DMS 273 treated with DMSO at 0.1 percent for 48 hours (cell line): ENCODE results near the gene LRRC55.
"Not testable (repeated sequence)": the region's sequence is repeated elsewhere in the genome, so short reads cannot be mapped to it uniquely, and the experiment has no call there.

Experiments used
- DNase-seq: peaks from one replicate; lab custom pipeline; 2025; lab: John Stamatoyannopoulos, UW

Gene LRRC55

GRCh38 chr11:57161351-57161750 lies 20.4 kb upstream of the LRRC55 start:
- DNase-seq = no peak

- no peak for DNase-seq
These were observed 19.4 kb upstream of the LRRC55 start for GRCh38 chr11:57162179-57162898.

- DNase-seq = peak; percentile 3
These were observed 18.4 kb upstream of the LRRC55 start for GRCh38 chr11:57163160-57163868.

GRCh38 chr11:57164317-57164716 lies 17.4 kb upstream of the LRRC55 start:
- DNase-seq = no peak

- DNase-seq = no peak
These were observed 14.5 kb upstream of the LRRC55 start for GRCh38 chr11:57167125-57167846.

GRCh38 chr11:57169732-57170313 lies 11.9 kb upstream of the LRRC55 start:
- DNase-seq = not testable (repeated sequence)

- no peak for DNase-seq
These were observed 9.7 kb upstream of the LRRC55 start for GRCh38 chr11:57172031-57172430.

GRCh38 chr11:57174656-57175055 lies 7.1 kb upstream of the LRRC55 start:
- DNase-seq = no peak

GRCh38 chr11:57175478-57175877 lies 6.3 kb upstream of the LRRC55 start:
- DNase-seq = no peak

GRCh38 chr11:57178334-57178733 lies 3.4 kb upstream of the LRRC55 start:
- no peak for DNase-seq

- DNase-seq = no peak
These were observed 2.1 kb upstream of the LRRC55 start for GRCh38 chr11:57179681-57180080.

GRCh38 chr11:57180081-57180561 lies 1.6 kb upstream of the LRRC55 start:
- DNase-seq = no peak

- no peak for DNase-seq
These were observed 789 bp upstream of the LRRC55 start for GRCh38 chr11:57180964-57181363.

- no peak for DNase-seq
These were observed 1.1 kb downstream of the LRRC55 start for GRCh38 chr11:57182896-57183295.

- DNase-seq = no peak
These were observed 8.8 kb downstream of the LRRC55 start for GRCh38 chr11:57190548-57190947.

- DNase-seq = no peak
These were observed 9.8 kb downstream of the LRRC55 start for GRCh38 chr11:57191311-57192219.

GRCh38 chr11:57192316-57192715 lies 10.6 kb downstream of the LRRC55 start:
- DNase-seq = no peak

GRCh38 chr11:57196596-57196995 lies 14.8 kb downstream of the LRRC55 start:
- DNase-seq = no peak

- no peak for DNase-seq
These were observed 16.0 kb downstream of the LRRC55 start for GRCh38 chr11:57197762-57198161.

- no peak for DNase-seq
These were observed 17.6 kb downstream of the LRRC55 start for GRCh38 chr11:57199330-57199729.

GRCh38 chr11:57200917-57201316 lies 19.2 kb downstream of the LRRC55 start:
- DNase-seq = no peak
